ENCODE measurements around the gene RAD51B.
"Not testable (repeated sequence)": the region's sequence is repeated elsewhere in the genome, so short reads cannot be mapped to it uniquely, and the experiment has no call there.

DNA sequence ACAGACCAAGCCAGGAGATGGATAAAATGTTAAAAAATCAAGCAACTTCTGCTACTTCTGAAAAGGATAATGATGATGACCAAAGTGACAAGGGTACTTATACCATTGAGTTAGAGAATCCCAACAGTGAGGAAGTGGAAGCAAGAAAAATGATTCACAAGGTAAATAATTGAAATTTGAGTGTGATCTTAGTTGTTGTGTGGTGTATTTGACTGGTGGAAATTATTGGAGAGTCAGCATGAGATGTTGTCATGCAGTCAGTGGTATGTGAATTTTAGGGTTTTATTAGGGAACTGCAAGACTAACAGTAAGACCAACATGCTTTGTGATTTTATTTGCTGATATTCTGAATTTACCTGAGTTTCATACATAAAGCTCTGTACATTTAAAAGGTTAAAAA is 296.4 kb downstream of the RAD51B start:
- TF ChIP-seq, protein P1, sequence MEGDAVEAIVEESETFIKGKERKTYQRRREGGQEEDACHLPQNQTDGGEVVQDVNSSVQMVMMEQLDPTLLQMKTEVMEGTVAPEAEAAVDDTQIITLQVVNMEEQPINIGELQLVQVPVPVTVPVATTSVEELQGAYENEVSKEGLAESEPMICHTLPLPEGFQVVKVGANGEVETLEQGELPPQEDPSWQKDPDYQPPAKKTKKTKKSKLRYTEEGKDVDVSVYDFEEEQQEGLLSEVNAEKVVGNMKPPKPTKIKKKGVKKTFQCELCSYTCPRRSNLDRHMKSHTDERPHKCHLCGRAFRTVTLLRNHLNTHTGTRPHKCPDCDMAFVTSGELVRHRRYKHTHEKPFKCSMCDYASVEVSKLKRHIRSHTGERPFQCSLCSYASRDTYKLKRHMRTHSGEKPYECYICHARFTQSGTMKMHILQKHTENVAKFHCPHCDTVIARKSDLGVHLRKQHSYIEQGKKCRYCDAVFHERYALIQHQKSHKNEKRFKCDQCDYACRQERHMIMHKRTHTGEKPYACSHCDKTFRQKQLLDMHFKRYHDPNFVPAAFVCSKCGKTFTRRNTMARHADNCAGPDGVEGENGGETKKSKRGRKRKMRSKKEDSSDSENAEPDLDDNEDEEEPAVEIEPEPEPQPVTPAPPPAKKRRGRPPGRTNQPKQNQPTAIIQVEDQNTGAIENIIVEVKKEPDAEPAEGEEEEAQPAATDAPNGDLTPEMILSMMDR (IDR thresholded peaks at IDR 0.05): not testable (repeated sequence)
- TF ChIP-seq POLR2A, POLR2AphosphoS5, EP300 (IDR thresholded peaks at IDR 0.05): not testable (repeated sequence)
